Endodermal cell (in vitro differentiated cells): ENCODE measurements around the gene GID4. TPM values are rescaled to one million over a fixed set of nuclear protein-coding genes. Genes with fewer than 3 reads are reported as not detected.

ENCODE experiments used
- DNase-seq: peaks from one replicate; pipeline ENCODE4 v3.0.0-alpha.2; 2017
- H3K27ac ChIP-seq: 2 replicates; pipeline ENCODE4 v1.5.1; 2013; ENCODE audit warnings: mild to moderate bottlenecking, low read depth, low read length, moderate library complexity
- H3K27me3 ChIP-seq: 2 replicates; pipeline ENCODE4 v1.6.1; 2013; ENCODE audit warnings: mild to moderate bottlenecking, low read length, moderate library complexity; ENCODE audit not compliant: insufficient read depth, control insufficient read depth, poor library complexity, severe bottlenecking
- H3K36me3 ChIP-seq: 2 replicates; pipeline ENCODE4 v1.7.0; 2013; ENCODE audit warnings: mild to moderate bottlenecking, low read length, moderate library complexity; ENCODE audit not compliant: control insufficient read depth, insufficient read depth
- H3K4me1 ChIP-seq: one replicate; pipeline ENCODE4 v1.7.0; 2013; ENCODE audit warnings: low read length; ENCODE audit not compliant: control insufficient read depth, insufficient read depth
- H3K4me3 ChIP-seq: 2 replicates; pipeline ENCODE4 v1.5.1; 2013; ENCODE audit warnings: mild to moderate bottlenecking, low read length, moderate library complexity
- H3K9ac ChIP-seq: 2 replicates; pipeline ENCODE4 v1.6.1; 2013; ENCODE audit warnings: mild to moderate bottlenecking, low read length, moderate library complexity; ENCODE audit not compliant: poor library complexity, severe bottlenecking; ENCODE audit errors: extremely low read depth
- H3K9me3 ChIP-seq: 2 replicates; pipeline ENCODE4 v1.6.1; 2013; ENCODE audit warnings: mild to moderate bottlenecking, low read length, moderate library complexity; ENCODE audit not compliant: control insufficient read depth
- H3K27ac Mint-ChIP-seq: 2 replicates; pipeline ENCODE4 v1.8.0; 2020; ENCODE audit warnings: mixed read lengths
- H3K27me3 Mint-ChIP-seq: 2 replicates; pipeline ENCODE4 v1.8.0; 2021; ENCODE audit warnings: mild to moderate bottlenecking, mixed read lengths; ENCODE audit not compliant: insufficient read depth
- H3K36me3 Mint-ChIP-seq: 2 replicates; pipeline ENCODE4 v1.8.0; 2020; ENCODE audit warnings: low read depth, mixed read lengths
- H3K4me1 Mint-ChIP-seq: 2 replicates; pipeline ENCODE4 v1.8.0; 2020; ENCODE audit warnings: mixed read lengths
- H3K4me3 Mint-ChIP-seq: 2 replicates; pipeline ENCODE4 v1.8.0; 2020; ENCODE audit warnings: mild to moderate bottlenecking, moderate library complexity, mixed read lengths
- H3K9me3 Mint-ChIP-seq: 2 replicates; pipeline ENCODE4 v1.8.0; 2020; ENCODE audit warnings: mild to moderate bottlenecking, mixed read lengths
- CTCF ChIP-seq: fragments of 200-600 bp; sonication (generic); conservative IDR thresholded peaks from 2 replicates; pipeline ENCODE4 v1.5.0; 2021; ENCODE audit warnings: antibody characterized with exemption, mild to moderate bottlenecking
- WGBS, 2 experiments: methylation state at CpG; one replicate each; pipeline versions ENCODE4 v1.1.5 to v1.1.7; 2013; ENCODE audit warnings: missing lambda C conversion rate in 2 of 2, mixed read lengths in 1 of 2; ENCODE audit not compliant: insufficient coverage in 1 of 2, insufficient read length in 1 of 2; 5-methylcytosine and 5-hydroxymethylcytosine counted together
- total RNA-seq, 2 donors: library from RNA; stranded (reverse); fragmentation: NEBNext Ultra II Directional in 1 of 2; extraction: Animal tissue kit (Norgen Biotek cat#: 25700) in 1 of 2; gene quantifications; 2 replicates in 1 of 2; 3 replicates in 1 of 2; pipeline ENCODE4 v1.2.1, GENCODE V29; 2021

Gene GID4
- total RNA-seq, 2 donors from 2014 or later = 20.5 to 20.8 TPM

- no peak overlapping the region for H3K4me3 Mint-ChIP-seq
- Histone ChIP-seq H3K9ac (no peak overlapping the region), H3K36me3 (peaks cover 89% of the 10 kb centered on the region), H3K27ac (no peak overlapping the region), H3K4me1 (peaks cover 16% of the 10 kb centered on the region), H3K4me3 (no peak overlapping the region), H3K9me3 (no peaks in the 10 kb centered on the region), H3K27me3 (no peaks in the 10 kb centered on the region)
- peaks cover 51% of the 10 kb centered on the region for H3K36me3 Mint-ChIP-seq
- peak; percentile 45 for DNase-seq
- H3K27me3 Mint-ChIP-seq = no peaks in the 10 kb centered on the region
- no peaks in the 10 kb centered on the region for H3K9me3 Mint-ChIP-seq
- WGBS, 2 experiments = 83 to 88% methylated on average over 7 to 8 of the region's 8 CpGs
- peaks cover 13% of the 10 kb centered on the region for H3K4me1 Mint-ChIP-seq
- no peak for TF ChIP-seq CTCF
- H3K27ac Mint-ChIP-seq = peak overlapping the region; percentile 12
These were observed 29.4 kb upstream of the GID4 start for GRCh38 chr17:18009609-18010420.

GRCh38 chr17:18011286-18011685 lies 27.9 kb upstream of the GID4 start:
- Mint-ChIP-seq H3K9me3 (no peaks in the 10 kb centered on the region), H3K36me3 (peaks cover 62% of the 10 kb centered on the region), H3K27ac (no peak overlapping the region), H3K4me3 (no peak overlapping the region), H3K27me3 (no peaks in the 10 kb centered on the region), H3K4me1 (peaks cover 3% of the 10 kb centered on the region)
- Histone ChIP-seq H3K27me3 (no peaks in the 10 kb centered on the region), H3K4me1 (peaks cover 9% of the 10 kb centered on the region), H3K36me3 (peaks cover 96% of the 10 kb centered on the region), H3K9me3 (no peaks in the 10 kb centered on the region), H3K27ac (no peak overlapping the region), H3K9ac (no peak overlapping the region), H3K4me3 (no peak overlapping the region)
- TF ChIP-seq CTCF = no peak
- no peak for DNase-seq
- 93 to 100% methylated on average over 5 of the region's 5 CpGs for WGBS, 2 experiments

- Histone ChIP-seq H3K36me3 (peaks cover 87% of the 10 kb centered on the region), H3K9me3 (no peaks in the 10 kb centered on the region), H3K27ac (no peak overlapping the region), H3K4me3 (no peak overlapping the region), H3K27me3 (no peaks in the 10 kb centered on the region), H3K4me1 (peaks cover 16% of the 10 kb centered on the region), H3K9ac (no peak overlapping the region)
- H3K4me3 Mint-ChIP-seq = no peak overlapping the region
- 94 to 95% methylated on average over 6 of the region's 6 CpGs for WGBS, 2 experiments
- peaks cover 56% of the 10 kb centered on the region for H3K36me3 Mint-ChIP-seq
- H3K27me3 Mint-ChIP-seq = no peaks in the 10 kb centered on the region
- no peak for TF ChIP-seq CTCF
- no peak for DNase-seq
- H3K9me3 Mint-ChIP-seq = no peaks in the 10 kb centered on the region
- H3K27ac Mint-ChIP-seq = no peak overlapping the region
- peaks cover 7% of the 10 kb centered on the region for H3K4me1 Mint-ChIP-seq
These were observed 25.2 kb upstream of the GID4 start for GRCh38 chr17:18014006-18014405.
